SK-N-SH (cell line): ENCODE measurements around the gene NYNRIN.

ENCODE experiments used
- CTCF ChIP-seq: fragments of 200-600 bp; sonication (generic); IDR thresholded peaks from 2 replicates; pipeline ENCODE4 v1.6.1; 2017; ENCODE audit warnings: antibody characterized with exemption, mild to moderate bottlenecking, moderate library complexity
- MXI1 ChIP-seq: IDR thresholded peaks from 2 replicates; pipeline ENCODE4 v1.6.1; 2012; ENCODE audit warnings: mild to moderate bottlenecking, low read depth, low read length, improper control_type of control experiment

- TF ChIP-seq MXI1: no peak
- no peak for TF ChIP-seq CTCF
Observed at GRCh38 chr14:24426912-24427536, 28.2 kb downstream of the NYNRIN start.
